Tibial artery (tissue), 4 donors: ENCODE results near the gene BBIP1.
A peak's percentile ranks its signal among the peaks of the same experiment; 100 is the strongest.

ENCODE experiments used
- DNase-seq, 2 donors: peaks; one replicate each; pipeline ENCODE4 v3.0.0-alpha.2; 2019
- H3K27ac ChIP-seq, 2 donors: fragments of 200-600 bp; sonication (generic) in 1 of 2; 1 replicate in 1 of 2; 2 replicates in 1 of 2; pipeline ENCODE4 v1.5.1; 2018 to 2019; ENCODE audit warnings: mild to moderate bottlenecking in 1 of 2
- H3K27me3 ChIP-seq, 2 donors: fragments of 200-600 bp; sonication (generic) in 1 of 2; one replicate each; pipeline versions ENCODE4 v1.5.1 to v1.6.0; 2016 to 2019
- H3K36me3 ChIP-seq, 3 donors: fragments of 200-600 bp; sonication (generic) in 2 of 3; one replicate each; pipeline ENCODE4 v1.5.1; 2016 to 2019; ENCODE audit warnings: mild to moderate bottlenecking in 2 of 3
- H3K4me1 ChIP-seq, 4 donors: fragments of 200-600 bp; sonication (generic) in 2 of 4; 1 replicate in 3 of 4; 2 replicates in 1 of 4; pipeline ENCODE4 v1.5.1; 2016 to 2019
- H3K4me3 ChIP-seq, 2 donors: fragments of 200-600 bp; sonication (generic) in 1 of 2; 1 replicate in 1 of 2; 2 replicates in 1 of 2; pipeline ENCODE4 v1.5.1; 2018 to 2019; ENCODE audit warnings: mild to moderate bottlenecking in 2 of 2
- H3K9me3 ChIP-seq, 3 donors: fragments of 200-600 bp; sonication (generic) in 1 of 3; one replicate each; pipeline ENCODE4 v1.5.1; 2016 to 2019
- CTCF ChIP-seq, 2 experiments: fragments of 200-600 bp in 1 of 2; fragments of 450-650 bp in 1 of 2; IDR thresholded peaks; one replicate each; pipeline ENCODE4 v1.5.1; 2017 to 2019; ENCODE audit warnings: antibody characterized with exemption in 2 of 2, mild to moderate bottlenecking in 1 of 2, moderate library complexity in 1 of 2
- intact Hi-C: fragments of 100-400 bp; cut with DNase I; formaldehyde crosslinking; loops from one replicate; pipeline ENCODE4 v1.15.0; 2023; ENCODE audit warnings: low total_unique reads

The BBIP1 gene

GRCh38 chr10:110872984-110873923 is 45.7 kb downstream of the BBIP1 start:
- TF ChIP-seq CTCF (IDR thresholded peaks at IDR 0.05): no peak

GRCh38 chr10:110872145-110872983 is 46.6 kb downstream of the BBIP1 start:
- intact Hi-C loops: loop anchor here (5.0 kb wide), 2 partner anchors 45 to 50 kb away; partner anchors contain the start of genes BBIP1 and SHOC2
- Histone ChIP-seq H3K4me3 (peak overlapping the region; percentile 98 to 99), H3K27ac (peak overlapping the region; percentile 100), H3K27me3 (no peaks in the 10 kb centered on the region), H3K4me1 (peaks cover 0 to 42% (median 10%) of the 10 kb centered on the region in 4 donors), H3K36me3 (peaks cover 0 to 6% (median 0%) of the 10 kb centered on the region in 3 donors), H3K9me3 (no peaks in the 10 kb centered on the region)
- DNase-seq: peak; percentile 66 to 86
- TF ChIP-seq CTCF (IDR thresholded peaks at IDR 0.05): no peak

More at GRCh38 chr10:110872984-110873923, 45.7 kb downstream of the BBIP1 start:
- Histone ChIP-seq H3K27ac (peak overlapping the region; percentile 100), H3K9me3 (no peaks in the 10 kb centered on the region), H3K4me3 (peak overlapping the region; percentile 98 to 99), H3K27me3 (no peaks in the 10 kb centered on the region), H3K4me1 (peaks cover 0 to 33% (median 7%) of the 10 kb centered on the region in 4 donors), H3K36me3 (peaks cover 0 to 8% (median 3%) of the 10 kb centered on the region in 3 donors)
- intact Hi-C loops: loop anchor here (5.0 kb wide), 2 partner anchors 44 to 51 kb away; partner anchors contain the start of genes BBIP1 and SHOC2
- DNase-seq: no peak

GRCh38 chr10:110871298-110872084 is 47.5 kb downstream of the BBIP1 start, which contains the start of gene PDCD4:
Gene PDCD4, plus strand, starts transcription at chr10:110871928. Its CDS starts 4,100 bp downstream, at chr10:110876028.
- Histone ChIP-seq H3K9me3 (no peaks in the 10 kb centered on the region), H3K4me1 (peaks cover 0 to 48% (median 10%) of the 10 kb centered on the region in 4 donors), H3K36me3 (peaks cover 0 to 6% (median 0%) of the 10 kb centered on the region in 3 donors), H3K27ac (peak within 1 kb of the TSS; percentile 100), H3K4me3 (peak within 1 kb of the TSS; percentile 98 to 99), H3K27me3 (no peaks in the 10 kb centered on the region)
- DNase-seq: peak; percentile 100
- no peak for TF ChIP-seq CTCF (IDR thresholded peaks at IDR 0.05)
- intact Hi-C loops: loop anchor here (5.0 kb wide), 2 partner anchors 46 to 49 kb away; partner anchors contain the start of genes BBIP1 and SHOC2

- peaks cover 0 to 54% (median 12%) of the 10 kb centered on the region in 4 donors for H3K4me1 ChIP-seq
- peak overlapping the region; percentile 100 for H3K27ac ChIP-seq
- TF ChIP-seq CTCF (IDR thresholded peaks at IDR 0.05): no peak
- H3K4me3 ChIP-seq: peak overlapping the region; percentile 98 to 99
- peaks cover 0 to under 1% (median 0%) of the 10 kb centered on the region in 3 donors for H3K36me3 ChIP-seq
- intact Hi-C loops: loop anchor here (5.0 kb wide), 2 partner anchors 46 to 49 kb away; partner anchors contain the start of genes BBIP1 and SHOC2
- no peaks in the 10 kb centered on the region for H3K9me3 ChIP-seq
- peak in 1 of 2 donors; percentile 67 for DNase-seq
- H3K27me3 ChIP-seq: no peaks in the 10 kb centered on the region
Measured at GRCh38 chr10:110870823-110871297, 48.1 kb downstream of the BBIP1 start.
